HG03103 (cell line): ENCODE measurements around the gene TRABD2B.

Experiments used
- ATAC-seq: cut with Tn5 transposase; IDR thresholded peaks from one replicate; pipeline ENCODE4 v1.9.1; 2021; ENCODE audit warnings: low read depth; ENCODE audit not compliant: unreplicated experiment

The TRABD2B gene

DNA sequence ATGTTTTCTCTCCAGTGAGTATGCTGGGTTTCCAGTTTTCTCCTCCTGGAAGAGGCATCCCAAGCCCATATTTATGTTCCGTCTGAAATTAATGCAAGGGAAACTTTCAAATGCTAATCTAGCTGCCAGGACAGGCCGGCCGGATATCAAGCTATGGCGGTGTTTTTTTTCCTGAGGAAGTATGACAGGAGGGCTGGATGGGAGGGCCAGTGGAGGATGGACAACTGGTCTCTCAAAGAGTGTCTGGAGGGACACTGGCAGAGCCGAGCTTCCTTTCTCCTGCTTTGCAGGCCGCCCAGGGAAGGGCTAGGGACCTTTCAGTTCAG is 212.7 kb downstream of the TRABD2B start:
- ATAC-seq = no peak

- ATAC-seq = no peak
Observed at GRCh38 chr1:47783638-47784496, 213.3 kb downstream of the TRABD2B start.

GRCh38 chr1:47782414-47783166 is 214.6 kb downstream of the TRABD2B start:
- no peak for ATAC-seq

GRCh38 chr1:47781171-47781959 is 215.8 kb downstream of the TRABD2B start:
- ATAC-seq = no peak

- ATAC-seq = no peak
Observed at GRCh38 chr1:47780469-47780995, 216.7 kb downstream of the TRABD2B start.

DNA sequence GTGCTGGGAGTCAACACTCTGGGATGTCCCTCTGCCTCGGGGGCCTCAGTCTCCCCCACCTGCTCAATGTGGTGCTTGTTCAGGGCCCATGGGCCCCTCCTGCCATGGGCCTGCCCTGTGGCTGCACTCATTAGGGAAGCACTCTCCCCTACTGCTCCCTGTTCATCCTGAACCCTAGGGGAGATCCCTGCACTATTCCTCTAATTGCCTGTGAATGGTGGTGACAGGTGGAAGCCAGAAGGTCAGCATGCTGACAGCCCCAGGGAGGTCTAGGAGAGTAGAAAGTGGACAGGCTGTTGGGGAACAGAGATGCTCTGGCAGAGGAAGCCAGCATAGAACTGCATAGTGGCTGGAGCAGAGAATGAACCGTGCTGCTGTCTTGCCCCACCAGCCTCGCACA is 217.6 kb downstream of the TRABD2B start:
- no peak for ATAC-seq

- no peak for ATAC-seq
Observed at GRCh38 chr1:47778280-47778679, 218.9 kb downstream of the TRABD2B start.

- ATAC-seq = no peak
Observed at GRCh38 chr1:47777322-47777721, 219.9 kb downstream of the TRABD2B start.

GRCh38 chr1:47776667-47777131 is 220.5 kb downstream of the TRABD2B start:
- ATAC-seq = no peak

DNA sequence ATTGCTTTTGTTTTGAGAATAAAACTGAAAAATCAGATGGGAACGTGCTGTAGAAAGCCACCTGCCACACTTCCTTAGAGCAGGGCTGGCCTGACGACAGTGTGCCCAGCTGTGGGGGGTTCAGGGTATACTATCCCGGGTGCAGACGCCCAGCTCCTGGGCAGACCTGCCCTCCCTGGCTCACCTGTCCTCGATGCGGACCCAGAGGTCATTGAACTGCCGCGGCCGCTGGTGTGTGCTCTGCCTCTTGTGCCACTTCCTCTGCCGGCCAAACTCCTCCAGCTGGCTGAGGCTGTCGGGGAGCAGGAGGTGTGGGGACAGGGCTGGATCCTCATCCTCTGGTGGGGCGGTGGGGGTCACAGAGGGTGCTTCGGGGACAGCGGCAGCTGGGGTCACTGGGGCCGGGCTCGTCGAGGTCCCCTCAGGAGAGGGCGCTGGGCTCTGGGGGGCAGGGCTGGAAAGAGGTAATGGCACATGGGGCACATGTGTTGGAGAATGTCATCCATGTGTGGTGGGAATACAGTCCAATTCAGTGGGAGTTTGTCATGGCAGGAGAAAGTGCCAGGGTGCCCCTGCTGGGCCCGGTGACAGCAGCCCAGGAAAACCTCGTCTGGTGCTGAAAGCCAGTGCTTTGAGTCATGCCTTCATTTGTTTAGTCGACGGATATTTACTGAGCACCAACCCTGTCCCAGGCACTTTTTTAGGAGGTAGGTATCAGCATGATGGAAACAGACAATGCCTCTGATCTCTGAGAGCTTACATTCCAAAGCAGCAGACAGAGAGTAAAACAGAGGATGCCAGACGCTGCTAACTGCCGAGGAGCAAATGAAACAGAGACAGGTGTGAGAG is 222.0 kb downstream of the TRABD2B start:
- ATAC-seq = no peak

DNA sequence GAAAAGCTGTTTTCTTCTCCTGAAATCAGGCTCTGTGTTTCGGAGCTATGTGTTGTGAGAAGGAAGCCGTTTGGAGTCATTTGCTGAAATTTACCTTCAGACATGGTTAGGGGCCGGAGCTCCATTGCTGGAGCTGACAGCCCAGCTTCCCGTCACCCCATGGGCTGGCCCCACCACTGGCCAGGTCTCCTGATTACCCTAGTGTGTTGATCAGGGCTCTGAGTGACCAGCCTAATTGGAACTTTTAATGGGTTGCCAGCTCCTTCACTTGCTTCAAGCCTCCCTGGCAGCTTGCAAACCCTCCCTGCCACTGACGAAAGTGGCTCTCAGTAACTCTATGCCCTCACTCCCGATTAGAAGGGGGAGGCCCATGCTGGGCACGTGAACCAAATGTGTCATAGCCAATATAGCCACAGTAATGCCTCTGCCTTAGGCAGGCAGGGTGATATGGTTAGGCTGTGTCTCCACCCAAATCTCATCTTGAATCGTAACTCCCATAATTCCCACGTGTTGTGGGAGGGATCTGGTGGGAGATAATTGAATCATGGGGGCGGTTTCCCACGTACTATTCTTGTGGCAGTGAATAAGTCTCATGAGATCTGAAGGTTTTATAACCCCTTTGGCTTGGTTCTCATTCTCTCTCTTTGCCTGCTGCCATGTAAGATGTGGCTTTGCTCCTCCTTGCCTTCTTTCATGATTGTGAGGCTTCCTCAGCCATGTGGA is 224.1 kb downstream of the TRABD2B start:
- ATAC-seq = no peak

GRCh38 chr1:47772281-47772680 is 224.9 kb downstream of the TRABD2B start:
- no peak for ATAC-seq

DNA sequence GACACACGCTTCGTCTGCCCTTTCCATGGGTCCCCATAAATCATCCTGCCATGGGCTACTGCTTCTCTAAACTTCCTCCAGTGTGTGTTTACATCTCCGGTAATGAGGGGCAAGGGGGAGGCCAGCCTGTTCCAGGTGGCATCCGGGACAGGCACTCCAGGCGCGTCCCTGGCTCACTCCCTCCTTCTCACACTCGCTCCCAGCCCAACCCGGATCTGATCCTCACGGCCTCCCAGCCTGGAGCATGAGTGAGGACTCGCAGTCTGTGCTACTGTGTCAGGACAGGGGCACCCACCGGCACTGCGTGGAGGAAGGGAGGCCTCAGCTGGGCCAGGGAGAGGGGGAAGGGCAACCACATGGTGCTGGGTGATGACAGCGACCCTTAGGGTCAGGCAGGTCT is 225.4 kb downstream of the TRABD2B start:
- no peak for ATAC-seq

DNA sequence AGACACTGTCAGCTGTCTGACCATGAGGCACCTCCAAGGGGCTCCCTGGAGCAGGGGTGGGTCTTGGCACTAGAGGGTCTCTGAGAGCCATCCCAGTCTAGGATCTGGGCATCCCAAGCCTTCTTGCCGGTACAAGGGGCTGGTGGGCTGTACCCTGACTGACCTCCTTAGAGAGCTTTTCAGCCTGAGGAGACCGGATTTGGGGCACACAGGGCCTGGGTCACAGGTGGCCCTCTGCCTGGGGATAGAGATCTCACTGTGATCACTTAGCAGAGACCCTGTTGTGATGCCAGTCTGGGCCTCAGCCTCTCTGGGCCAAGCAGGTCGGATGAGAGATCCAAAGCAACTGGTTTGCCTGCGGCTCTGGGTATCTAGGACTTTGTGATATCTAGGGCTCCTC is 227.2 kb downstream of the TRABD2B start:
- no peak for ATAC-seq

DNA sequence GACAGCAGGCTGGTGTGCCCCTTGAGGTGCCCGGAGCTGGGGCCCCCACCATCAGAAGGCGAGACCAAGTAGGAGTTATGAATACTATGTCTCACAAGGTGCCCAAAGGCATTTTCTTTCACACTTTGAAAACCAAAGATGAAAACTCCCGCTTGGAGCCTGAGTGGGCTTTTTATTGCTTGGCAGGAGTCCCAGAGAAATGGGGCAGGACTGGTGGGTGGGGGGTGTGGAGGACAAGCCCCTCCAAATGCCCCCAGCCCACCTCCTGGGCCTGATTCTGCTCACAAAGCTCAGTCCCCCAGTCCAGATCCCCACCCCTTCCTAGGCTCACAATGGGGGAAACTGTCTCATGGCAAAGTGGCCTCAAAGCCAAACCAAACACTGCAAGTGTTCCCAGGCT is 227.9 kb downstream of the TRABD2B start:
- ATAC-seq = no peak

DNA sequence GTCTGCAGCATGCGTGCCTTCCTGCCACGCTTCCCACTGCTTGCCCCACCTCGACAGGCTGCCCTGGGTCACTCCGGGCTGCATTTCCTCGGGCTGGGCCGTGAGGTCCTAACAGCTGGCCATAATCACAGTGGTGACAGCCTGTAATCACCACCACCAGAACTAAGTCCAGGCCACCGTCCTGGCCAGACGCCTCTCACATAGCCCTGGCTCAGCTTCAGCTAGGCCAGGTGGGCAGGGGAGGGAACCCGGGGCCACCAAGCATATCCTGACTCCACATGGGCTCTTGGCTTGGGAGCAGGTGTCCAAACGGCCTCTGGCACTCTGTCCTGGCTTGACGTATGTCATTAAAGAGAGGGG is 229.5 kb downstream of the TRABD2B start:
- ATAC-seq = no peak

DNA sequence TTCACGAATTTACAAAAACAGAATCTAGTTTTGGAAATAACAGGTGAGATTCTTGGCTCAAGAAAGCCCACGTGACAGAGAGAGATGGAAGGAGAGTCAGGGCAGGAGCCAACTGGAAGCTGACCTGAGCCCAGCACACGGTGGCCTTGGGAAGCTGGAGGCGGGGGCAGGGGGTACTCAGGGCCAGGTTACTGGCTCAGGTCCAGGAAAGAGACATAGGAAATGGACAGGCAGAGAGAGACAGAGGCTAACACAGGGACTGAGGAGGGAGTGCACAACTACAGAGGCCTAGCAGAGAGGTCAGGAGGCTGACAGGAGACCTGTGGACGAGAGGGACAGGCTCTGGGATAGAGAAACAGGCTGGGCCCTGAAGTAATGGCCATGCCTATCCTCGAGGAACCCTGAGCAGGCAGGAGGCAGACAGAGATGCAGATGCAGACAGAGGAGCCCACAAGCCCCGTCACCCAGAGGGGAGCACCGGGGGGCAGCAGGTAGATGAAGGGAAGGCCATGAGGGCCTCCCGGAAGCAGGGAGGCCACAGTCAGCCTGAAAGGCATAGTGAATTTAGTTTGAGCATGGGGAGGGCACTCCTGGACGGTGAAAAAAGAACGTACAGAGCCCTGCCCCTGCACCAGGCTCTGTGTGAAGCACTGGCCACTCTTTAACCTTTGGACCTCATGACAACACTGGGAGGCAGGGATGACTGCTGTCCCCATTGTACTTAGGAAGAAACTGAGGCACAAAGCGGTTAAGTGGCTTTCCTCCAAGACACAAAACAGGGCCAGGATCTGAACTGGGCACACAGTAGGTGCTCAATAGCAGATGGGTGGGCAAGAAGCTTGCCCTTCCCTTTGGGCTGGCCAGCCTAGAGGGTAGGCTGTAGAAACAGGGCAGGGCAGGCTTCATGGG is 230.1 kb downstream of the TRABD2B start:
- no peak for ATAC-seq

- no peak for ATAC-seq
Observed at GRCh38 chr1:47765742-47766485, 231.3 kb downstream of the TRABD2B start.
